GM12872 (cell line): Measurements from ENCODE around the gene GDI1.

ENCODE experiments used
- CTCF ChIP-seq: IDR thresholded peaks from 3 replicates; pipeline ENCODE4 v1.5.1; 2011; ENCODE audit warnings: low read depth, mild to moderate bottlenecking, low read length, moderate library complexity; ENCODE audit not compliant: insufficient read depth

GDI1 gene

GRCh38 chrX:154471839-154472684, 35.1 kb downstream of the GDI1 start:
- no peak for TF ChIP-seq CTCF

- no peak for TF ChIP-seq CTCF
Measured at GRCh38 chrX:154472685-154473632, 36.0 kb downstream of the GDI1 start.

DNA sequence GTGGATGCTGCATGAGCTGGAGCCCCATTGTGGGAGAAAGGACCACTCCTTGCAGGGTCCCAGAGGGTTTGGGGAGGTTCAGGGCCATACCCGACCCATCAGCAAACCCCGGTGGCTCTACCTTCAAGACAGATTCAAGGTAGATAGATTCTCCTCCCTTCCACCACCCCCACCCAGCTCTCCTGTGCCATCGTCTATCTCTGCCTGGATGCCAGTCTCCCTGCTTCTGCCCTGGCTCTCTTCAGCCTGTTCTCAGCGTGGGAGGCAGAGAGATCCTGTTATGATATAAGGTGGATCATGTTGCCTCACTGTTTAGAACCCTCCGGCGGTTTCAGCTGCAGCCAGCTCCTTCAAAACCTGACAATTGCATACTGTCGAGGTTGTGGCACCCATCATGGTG, 36.7 kb downstream of the GDI1 start:
- no peak for TF ChIP-seq CTCF

GRCh38 chrX:154476821-154477220, 39.9 kb downstream of the GDI1 start:
- TF ChIP-seq CTCF, result no peak

DNA sequence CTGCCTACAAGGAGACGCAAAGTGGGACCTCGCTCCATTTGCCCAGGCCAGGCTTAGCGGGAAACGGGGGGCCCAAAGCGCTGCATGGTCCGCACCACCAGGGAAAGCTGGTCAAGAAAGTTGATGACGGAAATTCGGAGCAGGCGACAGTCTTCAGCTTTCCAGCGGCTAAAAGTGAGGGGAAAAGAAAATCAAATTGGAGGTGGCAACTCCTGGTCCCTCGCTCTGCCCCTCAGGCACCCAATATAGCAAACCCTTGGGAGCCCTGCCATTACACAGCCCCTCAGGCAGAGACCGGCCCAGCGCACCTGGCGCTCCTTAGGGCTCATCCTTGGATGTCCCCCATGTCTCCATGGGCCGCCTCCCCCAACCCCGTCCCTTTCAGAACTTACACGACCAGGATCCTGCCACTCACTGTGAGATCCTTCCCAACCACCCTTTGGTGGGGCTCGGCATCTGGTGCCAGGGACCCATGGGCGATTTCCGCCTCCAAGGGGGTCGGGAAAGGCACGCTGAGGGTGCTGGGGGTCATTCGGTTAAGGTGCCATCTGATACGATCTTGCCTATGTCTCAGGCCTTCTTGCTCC, 41.0 kb downstream of the GDI1 start:
- no peak for TF ChIP-seq CTCF

DNA sequence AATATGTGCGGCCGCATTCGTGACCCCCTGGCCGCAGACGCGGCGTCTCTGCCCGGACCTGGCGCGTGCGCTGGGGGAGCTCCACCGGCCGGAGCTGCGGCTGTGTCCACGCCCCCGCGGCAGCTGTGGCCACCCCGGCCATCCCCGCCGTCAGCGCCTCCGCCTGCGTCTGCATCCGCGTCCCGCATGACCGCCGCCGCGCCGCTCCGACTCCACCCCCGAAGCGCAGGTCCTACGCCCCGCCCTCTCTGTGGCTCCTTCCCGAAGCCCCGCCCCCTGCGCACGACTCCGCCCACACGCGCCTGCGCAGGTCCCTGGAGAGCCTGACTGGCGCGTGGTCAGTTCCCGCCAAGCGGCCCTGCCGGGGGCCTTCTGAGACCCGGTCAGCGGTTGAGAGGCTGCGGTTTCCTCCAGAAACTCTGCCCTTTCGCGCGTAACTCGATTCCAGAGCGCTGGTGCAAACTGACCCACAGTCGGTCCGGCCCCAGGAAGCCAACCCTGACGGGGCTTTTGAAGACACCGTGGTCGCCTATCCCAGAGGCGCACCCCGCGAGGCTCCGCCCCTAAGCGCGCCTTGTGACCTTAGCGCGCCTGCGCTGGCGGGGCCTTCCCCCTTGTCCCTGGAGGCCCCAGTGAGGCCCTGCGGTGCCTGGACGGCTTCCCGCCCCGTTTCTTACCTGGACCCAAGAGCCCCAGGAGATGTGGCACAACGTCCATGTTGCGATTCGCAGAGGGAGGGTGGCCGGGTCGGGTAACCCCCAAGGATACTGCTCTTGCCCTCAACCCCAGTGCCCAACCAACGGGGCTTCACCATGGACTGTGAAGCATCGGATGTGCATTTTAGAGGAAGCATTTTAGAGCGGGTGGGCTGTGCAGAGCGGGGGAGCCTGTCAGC, 42.0 kb downstream of the GDI1 start, which contains the start of gene LAGE3:
TSS of gene LAGE3 (minus strand) at position 554 of the 895 bp plus-strand sequence. CDS start at position 188, 366 bp downstream.
- TF ChIP-seq CTCF, result no peak
